Measurements from ENCODE around the gene C1QTNF12.

- no peak for TF ChIP-seq CTCF (conservative IDR thresholded peaks at IDR 0.05)
- no peak for TF ChIP-seq ZFX (IDR thresholded peaks at IDR 0.05)
These were observed 16.8 kb downstream of the C1QTNF12 start for GRCh38 chr1:1229770-1230169.

Data from C4-2B (cell line).